Activated CD8-positive, alpha-beta T cell treated with anti-CD3 and anti-CD28 coated beads for 36 hours (primary cell): Measurements from ENCODE around the gene GNLY. TPM values are rescaled to one million over a fixed set of nuclear protein-coding genes. Genes with fewer than 3 reads are reported as not detected.

Experiments
- ATAC-seq: fragments of 200-7000 bp; cut with Tn5 transposase; one replicate; pipeline ENCODE4 v1.10.0; 2021; ENCODE audit warnings: mild to moderate bottlenecking, moderate library complexity
- CTCF ChIA-PET: fragments of 350-600 bp; sonication (Branson Sonifier 250); formaldehyde crosslinking; loops from one replicate; lab custom pipeline; 2021; ENCODE audit warnings: antibody characterized with exemption; lab: Charles Lee
- POLR2A ChIA-PET: fragments of 350-600 bp; sonication (Branson Sonifier 250); formaldehyde crosslinking; loops from one replicate; lab custom pipeline; 2021; ENCODE audit warnings: antibody characterized with exemption; lab: Charles Lee
- DNase-seq: peaks from one replicate; pipeline ENCODE4 v3.0.0-alpha.2; 2020
- H3K27ac Mint-ChIP-seq: one replicate; pipeline ENCODE4 v1.8.0; 2021; ENCODE audit warnings: mild to moderate bottlenecking, mixed read lengths
- H3K27me3 Mint-ChIP-seq: one replicate; pipeline ENCODE4 v1.8.0; 2021; ENCODE audit warnings: mixed read lengths
- H3K36me3 Mint-ChIP-seq: one replicate; pipeline ENCODE4 v1.8.0; 2021; ENCODE audit warnings: low read depth, mixed read lengths
- H3K4me1 Mint-ChIP-seq: one replicate; pipeline ENCODE4 v1.8.0; 2021; ENCODE audit warnings: low read depth, mixed read lengths
- H3K4me3 Mint-ChIP-seq: one replicate; pipeline ENCODE4 v1.8.0; 2021; ENCODE audit warnings: mild to moderate bottlenecking, moderate library complexity, mixed read lengths
- H3K9me3 Mint-ChIP-seq: one replicate; pipeline ENCODE4 v1.8.0; 2021; ENCODE audit warnings: mixed read lengths
- CTCF ChIP-seq: fragments of 200-600 bp; IDR thresholded peaks from one replicate; pipeline ENCODE4 v1.8.0; 2022; ENCODE audit warnings: antibody characterized with exemption, mild to moderate bottlenecking
- intact Hi-C: fragments of 100-400 bp; cut with micrococcal nuclease; formaldehyde crosslinking; loops from one replicate; pipeline ENCODE4 v1.10.0; 2022
- total RNA-seq, 2 experiments: library from RNA; stranded (reverse); gene quantifications; one replicate each; pipeline ENCODE4 v1.2.3, GENCODE V29; 2021

The GNLY gene
- total RNA-seq, 2 experiments from 2014 or later, result 46.7 to 52.6 TPM

- DNase-seq (no peak), ATAC-seq (no peak)
- ChIA-PET CTCF (interaction anchor here (0.9 to 9.4 kb wide), 10 partner anchors 10 to 106 kb away, joined by 3 to 134 read pairs (median 11); no protein-coding TSS in a partner anchor), POLR2A (interaction anchor here (0.5 kb wide), 1 partner anchor 424 kb away, joined by 4 read pairs; no protein-coding TSS in a partner anchor)
- Mint-ChIP-seq H3K9me3 (no peaks in the 10 kb centered on the region), H3K4me3 (no peak overlapping the region), H3K27ac (no peak overlapping the region), H3K27me3 (peaks cover 3% of the 10 kb centered on the region), H3K36me3 (no peaks in the 10 kb centered on the region), H3K4me1 (peaks cover 13% of the 10 kb centered on the region)
- TF ChIP-seq CTCF, result no peak
- intact Hi-C loops, result no loop called here
Measured at GRCh38 chr2:85709401-85709811, 15.2 kb downstream of the GNLY start.

- Mint-ChIP-seq H3K4me3 (no peak overlapping the region), H3K9me3 (no peaks in the 10 kb centered on the region), H3K27me3 (peaks cover 3% of the 10 kb centered on the region), H3K27ac (no peak overlapping the region), H3K36me3 (no peaks in the 10 kb centered on the region), H3K4me1 (peaks cover 5% of the 10 kb centered on the region)
- POLR2A ChIA-PET, result interaction anchor here (1.7 to 1.8 kb wide), 2 partner anchors 10 to 49 kb away, joined by 3 to 4 read pairs; no protein-coding TSS in a partner anchor
- ATAC-seq (no peak), DNase-seq (no peak)
- intact Hi-C loops, result no loop called here
- CTCF ChIA-PET, result interaction anchor here (1.5 to 9.4 kb wide), 4 partner anchors 18 to 104 kb away, joined by 7 to 134 read pairs (median 52); no protein-coding TSS in a partner anchor
- no peak for TF ChIP-seq CTCF
Measured at GRCh38 chr2:85710687-85711577, 16.8 kb downstream of the GNLY start.

- no peak for DNase-seq
- intact Hi-C loops, result no loop called here
- H3K9me3 Mint-ChIP-seq, result no peaks in the 10 kb centered on the region
- peaks cover 4% of the 10 kb centered on the region for H3K4me1 Mint-ChIP-seq
- POLR2A ChIA-PET, result interaction anchor here (1.7 to 1.8 kb wide), 2 partner anchors 9 to 48 kb away, joined by 3 to 4 read pairs; no protein-coding TSS in a partner anchor
- no peak for TF ChIP-seq CTCF
- CTCF ChIA-PET, result interaction anchor here (1.6 to 9.4 kb wide), 4 partner anchors 12 to 75 kb away, joined by 4 to 134 read pairs (median 40); no protein-coding TSS in a partner anchor
- peaks cover 3% of the 10 kb centered on the region for H3K27me3 Mint-ChIP-seq
- ATAC-seq, result no peak
- H3K4me3 Mint-ChIP-seq, result no peak overlapping the region
- no peak overlapping the region for H3K27ac Mint-ChIP-seq
- H3K36me3 Mint-ChIP-seq, result no peaks in the 10 kb centered on the region
Measured at GRCh38 chr2:85711578-85712060, 17.5 kb downstream of the GNLY start.

- Mint-ChIP-seq H3K4me3 (no peak overlapping the region), H3K9me3 (no peaks in the 10 kb centered on the region), H3K4me1 (peaks cover 4% of the 10 kb centered on the region), H3K27ac (no peak overlapping the region), H3K27me3 (peaks cover 3% of the 10 kb centered on the region), H3K36me3 (no peaks in the 10 kb centered on the region)
- no peak for TF ChIP-seq CTCF
- ChIA-PET CTCF (interaction anchor here (1.3 to 8.8 kb wide), 5 partner anchors 11 to 102 kb away, joined by 4 to 74 read pairs (median 5); no protein-coding TSS in a partner anchor), POLR2A (interaction anchor here (0.9 to 1.8 kb wide), 3 partner anchors 9 to 47 kb away, joined by 3 to 4 read pairs (median 4); no protein-coding TSS in a partner anchor)
- DNase-seq (no peak), ATAC-seq (no peak)
- intact Hi-C loops, result no loop called here
Measured at GRCh38 chr2:85712336-85712735, 18.2 kb downstream of the GNLY start.
